Measurements from ENCODE around the gene SYT2.
"Not testable (repeated sequence)": the region's sequence is repeated elsewhere in the genome, so short reads cannot be mapped to it uniquely, and the experiment has no call there.

Gene SYT2

DNA sequence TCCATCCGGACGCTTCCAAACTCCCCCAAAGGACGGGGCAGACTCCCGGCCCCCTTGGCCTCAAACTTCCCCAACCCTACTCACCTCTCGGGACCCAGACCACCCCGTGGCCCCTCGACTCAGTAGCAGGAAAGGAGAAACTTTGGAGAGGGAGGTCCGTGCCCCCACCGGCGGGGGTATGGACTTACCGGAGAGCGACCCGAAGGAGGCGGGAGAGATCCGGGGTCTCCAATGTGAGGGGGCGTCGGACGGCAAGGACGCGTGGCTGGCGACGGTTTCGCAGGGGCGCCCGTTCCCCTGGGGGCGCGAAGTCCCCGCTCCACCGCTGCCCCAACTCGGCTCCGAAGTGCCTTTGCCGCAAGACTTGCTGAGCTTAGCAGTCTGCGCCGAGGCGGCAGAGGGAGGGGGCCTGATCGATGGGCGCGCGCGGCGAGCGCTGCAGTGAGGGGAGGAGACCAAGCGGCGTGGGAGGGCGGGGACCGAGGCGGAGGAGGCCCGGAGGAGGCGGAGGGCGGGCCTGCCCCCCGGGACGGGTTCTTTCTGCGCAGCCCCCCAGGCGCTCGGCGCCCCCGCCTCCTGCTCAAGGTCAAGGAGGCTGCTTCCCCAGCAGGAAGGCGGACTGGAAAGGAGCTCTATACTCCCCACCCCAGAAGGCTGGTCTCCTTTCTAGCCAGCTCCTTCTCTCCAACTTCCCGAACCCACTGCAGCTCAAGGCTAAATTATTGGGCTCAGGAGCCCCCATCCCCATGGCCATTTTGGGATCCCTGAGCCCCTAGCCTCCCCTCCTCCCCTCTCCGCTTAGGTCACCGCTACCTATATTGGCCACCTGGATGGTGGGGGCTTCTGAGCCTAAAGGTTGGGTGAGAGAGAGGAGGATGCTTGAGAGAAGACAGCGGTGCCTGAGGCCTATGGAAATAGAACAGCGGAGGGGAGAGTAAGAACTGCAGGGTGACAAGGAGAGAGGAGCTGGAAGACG is at the start of gene SYT2:
TSS of gene SYT2 (minus strand) at position 385 of the 976 bp plus-strand sequence. CDS start 104,682 bp downstream, outside the sequence.
- peak; percentile 28 to 68 for DNase-seq

DNA sequence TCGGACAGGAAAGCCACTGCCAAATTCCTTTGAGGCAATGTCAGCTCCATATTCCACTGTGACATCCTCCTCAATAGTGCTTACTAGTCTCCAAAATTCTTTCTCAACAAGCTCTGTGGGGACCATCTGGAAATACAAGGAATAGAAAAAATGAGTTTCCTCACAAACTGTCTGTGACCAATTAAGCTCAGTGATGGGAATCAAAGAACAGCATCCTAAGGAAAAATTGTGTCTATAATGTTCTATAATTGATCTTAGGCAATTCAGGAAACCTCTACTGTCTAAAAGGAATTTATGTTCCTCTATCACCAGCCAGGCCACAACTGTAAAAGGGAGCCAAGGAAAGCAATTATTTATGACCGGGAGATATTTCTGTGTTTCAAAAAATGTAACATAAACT is 46.1 kb upstream of the SYT2 start:
- DNase-seq, result no peak

DNA sequence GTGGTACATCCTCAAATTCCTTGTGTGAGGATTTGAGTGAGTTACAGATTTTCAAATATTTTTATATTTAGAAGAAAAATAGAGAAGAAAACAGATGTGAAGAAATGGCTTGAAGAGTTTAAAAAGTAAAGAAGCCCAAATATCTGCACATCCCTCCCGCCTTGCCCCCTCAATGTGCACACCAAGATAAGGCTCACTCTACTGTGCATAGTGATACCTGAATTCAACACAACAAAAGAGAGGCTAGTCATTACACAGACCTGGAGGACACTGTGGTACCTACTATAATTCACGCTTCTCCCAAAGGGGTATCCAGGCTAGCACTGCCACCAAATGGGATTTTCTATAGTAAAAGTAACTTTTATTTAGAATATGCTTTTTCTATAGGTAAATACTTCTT is 44.0 kb upstream of the SYT2 start:
- DNase-seq, result no peak

DNA sequence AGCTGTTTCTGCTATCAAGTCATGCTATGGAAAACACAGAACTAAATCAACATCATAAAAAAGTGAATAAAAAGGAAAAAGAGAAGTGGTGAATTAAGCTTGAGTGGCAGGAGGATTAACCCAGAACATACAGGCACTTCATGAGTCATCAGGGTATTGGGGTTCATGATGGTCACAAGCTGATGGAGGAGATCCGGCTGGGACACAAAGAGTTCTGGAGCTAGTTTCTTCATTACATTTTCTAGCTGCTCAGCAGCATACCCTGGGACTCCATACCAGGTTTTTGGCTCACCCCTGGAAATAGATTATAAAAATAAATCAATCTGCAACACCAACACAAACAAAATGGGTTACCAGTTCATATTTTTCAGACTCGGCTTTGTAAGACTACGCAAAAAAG is 42.5 kb upstream of the SYT2 start:
- no peak for DNase-seq

DNA sequence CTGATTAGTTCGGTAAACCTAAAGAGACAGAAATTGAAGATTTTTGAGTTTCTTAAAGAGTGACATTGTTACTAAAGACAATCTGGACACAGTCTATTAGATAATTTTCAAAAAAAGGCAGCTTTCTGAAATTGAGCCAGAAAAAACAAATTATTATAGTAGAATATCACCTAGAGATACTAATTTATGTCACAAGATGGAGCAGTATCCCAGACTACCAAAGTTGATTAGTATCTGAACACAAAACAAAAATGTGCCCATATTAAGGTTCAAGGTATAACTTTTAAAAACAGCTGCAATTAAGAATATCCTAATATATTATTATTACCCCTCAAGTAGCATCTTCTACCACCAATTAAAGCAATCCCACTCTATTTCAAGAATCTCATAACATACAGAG is 40.5 kb upstream of the SYT2 start:
- no peak for DNase-seq

DNA sequence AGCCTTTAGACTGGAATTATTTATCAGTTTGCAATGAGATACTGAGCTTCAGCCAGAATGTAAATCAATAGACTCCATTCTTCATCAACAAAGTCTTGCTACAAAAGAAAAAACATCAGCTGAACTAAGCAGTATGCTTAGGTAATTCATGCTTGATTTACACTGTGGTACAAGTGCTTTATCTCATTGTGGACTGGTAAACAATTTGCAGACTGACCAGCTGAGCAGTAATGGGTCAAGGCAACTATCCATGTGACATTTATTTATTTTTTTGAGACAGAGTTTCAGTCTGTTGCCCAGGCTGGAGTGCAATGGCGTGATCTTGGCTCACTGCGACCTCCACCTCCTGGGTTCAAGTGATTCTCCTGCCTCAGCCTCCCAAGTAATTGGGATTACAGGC is 39.8 kb upstream of the SYT2 start:
- no peak for DNase-seq

DNA sequence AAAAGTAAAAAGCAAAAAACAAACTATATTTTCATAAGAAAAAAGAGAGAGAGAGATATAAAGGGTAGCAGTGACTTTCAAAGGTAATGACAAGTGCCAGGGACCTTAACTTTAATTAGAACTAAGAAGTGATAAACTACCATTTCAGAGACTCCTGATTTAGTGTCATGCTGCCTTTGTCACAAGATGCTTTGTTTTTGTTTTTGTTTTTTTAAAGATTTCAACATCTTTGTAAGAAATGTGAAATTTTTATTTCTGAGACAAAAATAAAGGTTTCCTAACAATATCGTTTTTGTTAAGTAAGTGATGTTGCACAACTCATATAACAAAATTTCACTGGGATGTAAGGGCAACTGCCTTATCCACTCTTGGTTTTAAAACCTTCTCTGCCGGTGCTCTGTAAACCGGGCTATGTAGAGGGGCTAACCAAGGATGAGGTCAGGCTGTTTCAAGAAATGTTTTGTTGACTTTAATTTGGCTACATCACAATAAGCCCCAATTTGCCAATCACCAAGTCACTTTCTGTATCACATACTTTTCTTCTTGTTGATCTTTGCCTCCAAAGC is 35.2 kb upstream of the SYT2 start:
- DNase-seq, result no peak

DNA sequence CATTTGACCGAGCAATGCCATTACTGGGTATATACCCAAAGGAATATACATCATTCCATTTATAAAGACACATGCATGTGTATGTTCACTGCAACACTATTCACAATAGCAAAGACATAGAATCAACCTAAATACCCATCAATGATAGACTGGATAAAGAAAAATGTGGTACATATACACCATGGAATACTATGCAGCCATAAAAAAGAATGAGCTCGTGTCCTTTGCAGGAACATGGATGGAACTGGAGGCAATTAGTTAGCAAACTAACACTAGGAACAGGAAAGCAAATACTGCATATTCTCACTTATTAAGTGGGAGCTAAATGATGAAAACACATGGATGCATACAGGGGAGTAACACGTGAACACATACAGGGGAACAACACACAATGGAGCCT is 34.5 kb upstream of the SYT2 start:
- not testable (repeated sequence) for DNase-seq

DNA sequence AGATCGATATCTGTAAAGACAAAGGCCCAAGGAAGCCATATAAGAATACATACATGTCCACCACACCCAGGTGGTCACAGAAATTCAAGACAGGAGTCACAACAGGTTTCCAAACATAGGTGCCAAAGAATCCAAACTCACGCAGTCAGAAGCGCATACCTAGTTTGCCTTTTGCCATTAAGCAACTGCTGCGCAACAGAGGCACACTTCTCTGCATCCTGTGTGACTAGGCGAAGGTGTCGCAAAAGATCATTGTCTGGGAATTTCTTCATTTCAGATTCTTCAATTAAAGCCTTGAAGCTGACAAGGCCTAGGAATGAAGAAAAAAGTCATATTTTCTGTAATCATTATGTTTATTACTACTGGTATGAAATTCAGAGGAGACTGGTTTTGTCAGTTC is 32.2 kb upstream of the SYT2 start:
- DNase-seq, result no peak

DNA sequence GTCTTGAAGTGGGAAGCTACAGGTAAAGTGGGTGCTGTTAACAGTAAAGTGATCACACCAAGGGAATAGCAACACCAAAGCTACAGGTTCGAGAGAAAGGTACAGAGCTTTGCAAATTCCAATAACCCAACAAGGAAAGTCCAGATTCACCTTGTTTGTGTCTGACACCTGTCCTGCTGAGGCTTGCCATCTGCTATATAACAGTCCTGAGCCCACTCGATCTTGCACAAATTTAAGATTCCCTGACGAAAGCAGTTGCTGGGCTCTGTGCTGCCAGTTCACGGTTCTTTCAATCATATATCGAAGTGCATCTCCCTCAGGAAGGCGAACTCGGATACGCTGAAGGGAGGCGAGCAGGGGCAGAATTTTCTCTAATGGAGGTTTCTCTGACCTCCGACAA is 23.0 kb upstream of the SYT2 start:
- no peak for DNase-seq

DNA sequence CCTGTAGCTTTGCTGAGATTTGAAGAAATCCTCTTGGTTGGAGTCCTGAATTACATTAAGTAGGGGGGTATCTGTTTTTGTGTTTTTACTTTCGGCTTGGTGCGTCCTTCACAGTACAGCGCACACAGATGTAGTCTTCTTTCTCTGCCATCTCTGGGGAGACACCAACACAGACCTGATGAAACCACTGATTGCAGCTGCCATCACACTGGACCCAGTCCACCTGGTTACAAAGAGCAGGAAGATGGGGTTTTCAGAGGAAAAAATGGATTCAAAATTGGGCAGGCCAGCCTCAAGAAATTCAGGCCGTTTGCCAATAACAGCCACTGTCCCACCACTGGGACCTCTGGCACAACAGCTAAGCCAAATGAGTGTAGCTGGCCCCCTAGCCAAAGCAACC is 18.7 kb upstream of the SYT2 start:
- no peak for DNase-seq

DNA sequence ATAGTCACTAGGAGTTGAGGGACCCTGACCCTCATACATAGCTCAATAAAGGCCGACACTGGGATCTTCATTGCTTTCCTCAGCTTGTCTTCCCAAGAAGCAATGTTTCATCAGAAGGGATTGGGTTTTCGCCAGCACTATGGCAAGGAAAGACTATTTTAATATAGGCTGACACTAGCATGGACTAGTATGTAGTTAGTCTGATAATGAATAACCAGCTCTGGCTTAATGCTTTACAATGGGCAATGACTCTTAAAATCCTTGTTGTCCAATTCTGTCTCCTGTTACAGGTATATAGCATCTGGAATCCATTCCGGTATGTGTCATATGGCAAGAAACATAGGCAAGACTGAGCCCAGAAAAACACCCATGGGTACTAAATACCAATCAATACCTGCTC is 15.3 kb upstream of the SYT2 start:
- no peak for DNase-seq

DNA sequence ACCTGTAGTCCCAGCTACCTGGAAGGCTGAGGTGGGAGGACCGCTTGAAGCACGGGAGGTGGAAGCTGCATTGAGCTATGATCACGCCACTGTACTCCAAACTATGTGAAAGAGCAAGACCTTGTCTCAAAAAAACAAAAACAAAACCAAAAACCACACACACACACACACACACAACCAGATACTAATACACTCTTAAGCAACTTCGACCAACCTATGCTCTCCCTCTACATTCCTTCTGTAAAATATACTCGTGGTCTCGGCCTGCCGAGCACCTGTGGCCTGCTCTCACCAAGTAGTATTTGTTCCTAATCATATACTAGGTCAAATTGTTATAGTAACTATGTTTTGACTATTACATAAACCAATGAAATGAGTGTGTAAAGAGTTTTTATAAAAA is 13.5 kb upstream of the SYT2 start:
- no peak for DNase-seq

DNA sequence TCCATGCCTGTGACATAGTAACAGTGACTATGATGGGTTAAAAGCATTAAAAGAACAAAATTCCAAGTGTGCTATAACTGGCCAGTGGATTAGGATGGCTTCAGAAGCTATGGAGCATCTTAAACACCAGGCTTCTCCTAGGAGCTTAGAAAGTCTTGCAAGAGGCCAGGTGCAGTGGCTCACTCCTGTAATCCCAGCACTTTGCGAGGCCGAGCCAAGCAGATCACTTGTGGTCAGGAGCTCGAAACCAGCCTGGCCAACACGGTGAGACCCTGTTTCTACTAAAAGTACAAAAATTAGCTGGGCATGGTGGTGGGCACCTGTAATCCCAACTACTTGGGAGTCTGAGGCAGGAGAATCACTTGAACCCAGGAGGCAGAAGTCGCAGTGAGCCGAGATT is 12.8 kb upstream of the SYT2 start:
- DNase-seq, result not testable (repeated sequence)

DNA sequence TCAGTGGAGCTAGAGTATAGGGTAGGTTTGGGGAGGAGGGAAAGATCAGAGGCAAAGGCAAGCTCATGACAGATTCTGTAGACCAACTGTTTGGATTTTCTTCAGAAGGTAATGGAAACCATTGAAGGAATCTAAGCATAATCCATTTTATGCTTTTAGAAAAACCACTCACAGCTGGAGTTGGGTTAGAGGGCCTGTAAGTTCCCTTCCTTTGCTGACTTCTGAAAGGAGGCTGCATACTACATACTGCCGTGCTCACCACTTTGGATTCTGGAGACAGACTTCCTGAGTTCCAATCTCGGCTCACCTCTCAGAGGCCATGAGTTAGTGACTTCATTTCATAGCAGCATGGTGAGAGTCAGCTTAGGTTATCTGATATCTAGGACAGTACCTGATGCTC is 6.4 kb upstream of the SYT2 start:
- no peak for DNase-seq

DNA sequence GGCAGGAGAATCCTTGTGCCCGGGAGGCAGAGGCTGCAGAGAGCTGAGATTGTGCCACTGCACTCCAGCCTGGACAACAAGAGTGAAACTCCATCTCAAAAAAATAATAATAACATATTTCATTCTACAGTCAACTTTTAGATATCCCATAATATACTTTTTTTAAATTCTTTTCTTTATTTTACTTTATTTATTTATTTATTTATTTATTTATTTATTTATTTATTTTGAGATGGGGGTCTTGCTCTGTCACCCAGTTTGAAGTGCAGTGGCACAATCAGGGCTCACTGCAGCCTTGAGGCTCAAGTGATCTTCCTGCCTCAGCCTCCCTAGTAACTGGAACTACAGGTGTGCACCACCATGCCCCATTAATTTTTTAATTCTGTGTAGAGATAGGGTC is 3.9 kb upstream of the SYT2 start:
- not testable (repeated sequence) for DNase-seq

DNA sequence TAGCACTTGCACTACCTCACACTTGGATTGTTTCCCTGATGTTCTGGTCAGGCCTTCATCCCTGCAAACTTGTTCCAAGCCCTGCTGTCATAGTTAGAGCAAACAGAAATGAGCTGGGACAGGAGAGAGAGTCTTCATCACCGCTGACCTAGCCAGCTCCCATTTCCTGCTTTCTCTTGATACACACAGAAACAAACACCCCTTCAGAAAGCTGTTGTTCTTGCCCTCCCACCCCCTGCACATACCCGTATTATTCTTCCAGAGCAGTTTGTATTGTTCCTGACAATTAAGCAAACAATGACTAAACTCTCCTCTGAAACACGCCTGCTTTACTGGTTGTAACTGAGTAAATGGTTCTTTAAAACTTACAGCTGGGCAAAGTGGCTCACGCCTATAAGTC is 2.9 kb upstream of the SYT2 start:
- no peak for DNase-seq

DNA sequence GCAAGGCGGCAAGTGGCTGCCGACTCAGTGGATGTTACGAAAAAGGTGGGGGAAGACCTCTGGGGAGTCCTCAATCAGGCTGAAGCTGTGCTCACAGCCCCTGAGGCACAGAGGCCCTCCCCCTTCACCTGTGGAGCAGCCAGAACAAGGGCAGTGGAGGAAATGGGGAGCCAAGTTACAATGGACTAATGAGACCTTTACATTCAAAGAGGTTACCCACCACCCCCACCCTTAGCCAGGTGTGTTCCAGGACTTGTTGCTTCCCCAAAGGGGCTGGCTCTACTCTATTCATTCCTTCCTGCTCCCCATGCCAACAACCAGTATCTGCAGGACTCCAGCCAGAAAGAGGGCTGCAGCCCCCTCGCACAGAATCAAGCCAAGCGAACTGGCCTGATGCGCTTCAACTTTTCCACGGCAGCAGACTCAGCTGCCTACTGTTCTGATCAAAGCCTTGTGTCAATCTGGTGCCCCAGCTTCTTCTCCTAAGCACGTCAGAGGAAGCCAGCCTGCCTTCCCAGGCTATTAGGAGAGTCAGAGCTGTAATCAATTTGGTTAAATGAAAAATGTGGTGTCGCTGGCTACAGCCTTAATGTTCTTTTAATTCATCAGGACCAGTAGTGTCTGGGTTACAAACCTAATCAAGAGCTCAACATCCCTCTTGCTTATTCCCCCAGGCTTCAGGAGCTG is 1.8 kb upstream of the SYT2 start:
- no peak for DNase-seq

DNA sequence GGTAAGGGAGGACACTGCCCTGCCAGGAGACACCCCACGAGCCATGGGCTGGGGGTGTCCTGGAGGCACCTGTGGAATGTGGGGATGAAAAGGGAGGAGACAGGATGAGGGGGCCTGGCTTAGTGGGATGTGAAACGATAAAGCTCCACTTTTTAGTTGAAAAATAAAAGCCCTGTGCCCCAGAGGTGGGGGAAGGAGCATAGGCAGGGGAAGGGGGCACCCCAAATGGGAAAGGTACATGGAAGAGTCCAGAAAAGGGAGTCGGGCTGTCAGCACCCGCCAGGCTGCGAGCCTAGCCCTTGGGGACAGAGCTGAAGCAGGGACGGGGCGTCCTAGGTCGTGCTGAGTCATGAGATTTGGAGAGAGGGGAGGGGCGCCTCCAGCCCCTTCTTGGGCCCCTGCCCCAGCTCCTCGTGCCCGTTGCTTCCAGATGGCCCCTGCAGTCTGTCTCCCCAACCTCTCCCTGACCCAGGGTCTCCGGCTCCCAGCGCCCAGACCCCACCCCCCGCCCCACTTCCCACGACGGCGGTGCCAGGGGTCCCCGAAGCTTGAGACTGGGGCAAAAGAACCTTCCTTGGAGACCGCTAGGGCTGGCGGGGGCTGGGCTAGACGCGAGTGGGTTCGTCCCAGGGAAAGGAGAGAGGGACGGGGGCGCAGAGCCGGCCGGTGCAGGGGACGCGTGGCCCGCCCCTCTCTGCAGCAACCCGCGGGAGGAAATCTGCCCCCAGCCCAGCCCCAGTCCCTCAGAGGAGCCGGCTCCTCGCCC is 795 bp downstream of the SYT2 start:
- DNase-seq, result no peak

DNA sequence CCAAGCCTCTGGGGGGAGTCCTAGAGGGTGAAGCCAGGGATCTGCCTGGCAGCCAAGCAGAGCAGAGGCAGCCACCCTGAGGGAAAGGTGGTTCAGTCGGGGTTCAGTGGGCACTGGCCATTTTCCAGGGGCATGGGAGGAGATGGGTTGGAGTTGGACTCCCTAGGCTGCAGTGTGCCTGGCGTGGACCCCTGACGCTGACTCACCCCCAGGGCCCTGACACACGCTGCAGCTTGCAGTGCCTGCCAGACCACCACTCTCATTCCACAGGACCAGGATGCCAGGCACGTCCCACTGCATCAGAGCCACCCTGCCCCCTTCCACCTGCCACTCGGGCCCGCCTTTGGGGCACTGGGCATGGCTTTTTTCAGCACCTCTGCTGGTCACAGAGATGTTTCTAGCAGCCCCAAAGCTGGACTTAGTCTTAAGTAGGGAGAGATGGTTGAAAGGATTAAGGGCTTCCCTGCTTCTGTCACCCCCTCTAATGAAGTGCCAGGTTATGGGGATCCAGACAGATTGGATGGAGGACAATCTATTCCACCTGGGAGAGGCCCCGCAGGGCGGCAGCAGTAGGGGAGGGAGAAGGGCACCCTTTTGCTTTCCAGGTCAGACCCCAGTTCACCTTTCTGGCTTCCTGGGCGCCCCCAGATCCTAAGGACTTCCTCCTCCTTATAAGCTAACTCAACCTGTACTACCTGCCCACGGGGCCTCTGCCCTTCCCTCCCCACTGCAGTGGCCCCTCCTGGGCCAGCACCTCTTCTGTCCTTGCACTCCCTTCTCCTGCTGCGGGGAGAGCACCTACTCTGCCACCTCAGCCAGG is 1.6 kb downstream of the SYT2 start:
- no peak for DNase-seq

DNA sequence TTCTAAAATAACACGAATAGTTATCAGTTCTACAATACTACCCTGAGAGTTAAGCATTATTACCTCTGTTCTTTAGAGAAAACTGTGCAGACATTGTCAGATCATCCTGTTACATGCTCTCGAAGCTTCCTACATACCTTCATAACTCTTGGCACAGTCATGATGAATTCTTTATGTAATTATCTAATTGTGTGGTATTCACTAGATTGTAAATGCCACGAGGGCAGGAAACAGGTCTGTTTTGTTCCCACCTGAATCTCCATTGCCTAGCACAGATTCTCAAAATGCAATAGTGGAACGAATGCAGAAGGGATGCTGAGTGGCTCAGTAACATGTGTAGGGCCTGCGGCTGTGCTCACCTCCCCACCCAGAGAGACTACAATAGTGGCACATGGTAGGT is 3.4 kb downstream of the SYT2 start:
- no peak for DNase-seq

DNA sequence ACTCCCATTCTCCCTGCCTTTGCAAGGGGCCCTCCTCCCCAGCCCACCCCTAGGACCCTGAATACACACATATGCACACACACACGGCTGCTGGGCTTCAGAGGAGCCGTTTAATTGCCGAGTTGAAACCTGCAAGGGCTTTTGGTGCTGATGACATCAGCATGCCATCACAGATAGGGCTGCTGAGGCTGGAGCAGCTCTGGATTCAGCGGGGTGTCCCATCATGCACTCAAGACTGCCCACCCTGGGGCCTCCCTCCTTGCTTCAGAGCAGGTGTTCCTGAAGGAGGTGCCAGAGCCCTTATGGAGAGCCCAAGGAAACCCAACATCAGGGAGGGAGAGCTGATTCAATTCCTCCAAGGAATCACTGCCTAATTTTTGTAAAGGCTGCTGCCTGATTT is 5.7 kb downstream of the SYT2 start:
- no peak for DNase-seq
